RKO (cell line): ENCODE results near the gene LRRC55.

Source experiments
- DNase-seq: peaks from one replicate; pipeline ENCODE4 v3.0.0-alpha.2; 2016; ENCODE audit warnings: low spot score

The LRRC55 gene

GRCh38 chr11:57237204-57237681, 55.5 kb downstream of the LRRC55 start, which contains the start of gene APLNR:
Gene APLNR (minus strand): TSS chr11:57237250. CDS start chr11:57237004, 246 bp downstream.
- no peak for DNase-seq

GRCh38 chr11:57239348-57239747, 57.6 kb downstream of the LRRC55 start:
- no peak for DNase-seq

- DNase-seq: no peak
Observed at GRCh38 chr11:57240007-57240406, 58.3 kb downstream of the LRRC55 start.

DNA sequence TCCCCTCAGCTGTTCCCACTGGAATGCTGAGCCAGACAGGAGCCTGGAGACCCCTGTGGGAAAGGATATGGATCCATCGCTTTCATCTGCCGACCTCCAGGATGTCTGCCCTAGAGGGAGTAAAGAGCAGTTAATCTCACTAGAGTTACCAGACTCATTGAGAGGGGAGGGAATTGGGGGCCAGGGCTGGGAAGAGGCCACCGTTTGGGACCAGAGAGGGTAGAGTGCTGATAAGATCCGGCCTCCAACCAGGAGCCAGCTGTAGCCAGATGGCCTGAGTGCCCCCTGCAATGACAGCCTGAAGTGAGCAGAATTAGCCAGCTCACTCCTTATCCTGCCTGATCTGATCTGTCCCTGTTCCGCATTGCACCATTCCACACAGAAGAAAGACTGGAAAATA, 59.0 kb downstream of the LRRC55 start:
- no peak for DNase-seq
